ENCODE measurements around the gene DOK3.
A peak's percentile ranks its signal among the peaks of the same experiment; 100 is the strongest.

DOK3 gene

GRCh38 chr5:177507596-177508220 lies 1.9 kb downstream of the DOK3 start:
- TF ChIP-seq CTCF (conservative IDR thresholded peaks at IDR 0.05) (no peak), ZFX (IDR thresholded peaks at IDR 0.05) (no peak)
- H3K27ac ChIP-seq = no peak overlapping the region

GRCh38 chr5:177507165-177507564 lies 2.5 kb downstream of the DOK3 start:
- TF ChIP-seq ZFX (IDR thresholded peaks at IDR 0.05) (no peak), CTCF (conservative IDR thresholded peaks at IDR 0.05) (no peak)
- no peak overlapping the region for H3K27ac ChIP-seq

- TF ChIP-seq ZFX (IDR thresholded peaks at IDR 0.05) (no peak), CTCF (conservative IDR thresholded peaks at IDR 0.05) (no peak)
- H3K27ac ChIP-seq = no peak overlapping the region
Observed at GRCh38 chr5:177505075-177505474, 4.6 kb downstream of the DOK3 start.

GRCh38 chr5:177504086-177505056 lies 5.3 kb downstream of the DOK3 start:
- no peak overlapping the region for H3K27ac ChIP-seq

GRCh38 chr5:177503351-177504085 lies 6.1 kb downstream of the DOK3 start:
- no peak for TF ChIP-seq CTCF (conservative IDR thresholded peaks at IDR 0.05)
- TF ChIP-seq ZFX (IDR thresholded peaks at IDR 0.05) = peak; percentile 8; the same call in 1 of the 2 replicates
- H3K27ac ChIP-seq = no peak overlapping the region

More at GRCh38 chr5:177504086-177505056, 5.3 kb downstream of the DOK3 start:
- TF ChIP-seq CTCF (conservative IDR thresholded peaks at IDR 0.05) = no peak

GRCh38 chr5:177502886-177503285 lies 6.7 kb downstream of the DOK3 start:
- H3K27ac ChIP-seq = no peak overlapping the region
- no peak for TF ChIP-seq CTCF (conservative IDR thresholded peaks at IDR 0.05)
- no peak for TF ChIP-seq ZFX (IDR thresholded peaks at IDR 0.05)
